Mucosa of descending colon (tissue), 3 donors: Measurements from ENCODE around the gene C4orf17. TPM values are rescaled to one million over a fixed set of nuclear protein-coding genes. Genes with fewer than 3 reads are reported as not detected.

ENCODE experiments used
- ATAC-seq: fragments of 200-7000 bp; cut with Tn5 transposase; one replicate; pipeline ENCODE4 v1.9.1; 2020; ENCODE audit warnings: mild to moderate bottlenecking, moderate library complexity
- DNase-seq, 3 donors: peaks; one replicate each; pipeline ENCODE4 v3.0.0-alpha.2; 2020
- H3K36me3 ChIP-seq: fragments of 200-600 bp; one replicate; pipeline ENCODE4 v1.8.0; 2021; ENCODE audit warnings: low read depth, mild to moderate bottlenecking
- H3K4me1 ChIP-seq: fragments of 200-600 bp; one replicate; pipeline ENCODE4 v1.8.0; 2021; ENCODE audit warnings: low read depth, mild to moderate bottlenecking
- H3K4me3 ChIP-seq: fragments of 200-600 bp; one replicate; pipeline ENCODE4 v1.8.0; 2021; ENCODE audit warnings: mild to moderate bottlenecking
- H3K9me3 ChIP-seq: fragments of 200-600 bp; one replicate; pipeline ENCODE4 v1.8.0; 2021; ENCODE audit warnings: mild to moderate bottlenecking
- CTCF ChIP-seq: fragments of 200-600 bp; IDR thresholded peaks from one replicate; pipeline ENCODE4 v1.8.0; 2022; ENCODE audit warnings: antibody characterized with exemption, mild to moderate bottlenecking
- intact Hi-C, 2 donors: fragments of 100-400 bp; cut with DNase I in 1 of 2; cut with micrococcal nuclease in 1 of 2; formaldehyde crosslinking; loops; one replicate each; pipeline versions ENCODE4 v1.11.0 to v1.11.1; 2022; cut with DNase I, micrococcal nuclease
- long read RNA-seq, 2 donors: library from polyadenylated mRNA; unstranded; transcript quantifications; one replicate each; pipeline ENCODE4 v2.0.0, GENCODE V29; 2019 to 2021
- total RNA-seq, 3 donors: library from RNA; stranded (reverse); fragmentation: NEBNext Ultra II Directional in 2 of 3; extraction: Animal tissue kit (Norgen Biotek cat#: 25700) in 2 of 3; gene quantifications; one replicate each; pipeline versions ENCODE4 v1.2.1 to v1.2.4, GENCODE V29; 2021 to 2023
- donor health status: DM: no; HTN: no; CAD: no; lungs with moderate emphysema.
- donor health status: DM: no; HTN: no; CAD: no.
- donor health status: DM: no; HTN: yes; CAD: no.

Gene C4orf17
- not detected for total RNA-seq
- long read RNA-seq, donor 1: 0 reads
- long read RNA-seq, donor 2: 0 reads

- H3K9me3 ChIP-seq: no peaks in the 10 kb centered on the region
- intact Hi-C loops: no loop called here
- no peak for DNase-seq
- no peak for TF ChIP-seq CTCF
- no peaks in the 10 kb centered on the region for H3K4me1 ChIP-seq
- ATAC-seq: no peak
- H3K36me3 ChIP-seq: no peaks in the 10 kb centered on the region
- H3K4me3 ChIP-seq: no peak within 1 kb of the TSS
These were observed at the start of gene C4orf17 for GRCh38 chr4:99510721-99511120. TSS of gene C4orf17 (plus strand) at chr4:99511021. CDS start at chr4:99513082, 2,061 bp downstream.

- no peaks in the 10 kb centered on the region for H3K36me3 ChIP-seq
- ATAC-seq (no peak), DNase-seq (no peak)
- H3K4me1 ChIP-seq: no peaks in the 10 kb centered on the region
- no peak for TF ChIP-seq CTCF
- H3K4me3 ChIP-seq: no peak overlapping the region
- intact Hi-C loops: no loop called here
- no peaks in the 10 kb centered on the region for H3K9me3 ChIP-seq
These were observed 49.0 kb upstream of the C4orf17 start for GRCh38 chr4:99461623-99462401.

- no peaks in the 10 kb centered on the region for H3K4me1 ChIP-seq
- no peaks in the 10 kb centered on the region for H3K36me3 ChIP-seq
- ATAC-seq (peak; percentile 94), DNase-seq (peak in 2 of 3 donors; percentile 47 to 71)
- no peaks in the 10 kb centered on the region for H3K9me3 ChIP-seq
- intact Hi-C loops: no loop called here
- peak; percentile 64 for TF ChIP-seq CTCF
- no peak overlapping the region for H3K4me3 ChIP-seq
These were observed 47.9 kb upstream of the C4orf17 start for GRCh38 chr4:99462875-99463464.

- intact Hi-C loops: no loop called here
These were observed 47.3 kb upstream of the C4orf17 start for GRCh38 chr4:99463566-99463965.

GRCh38 chr4:99467887-99468286 is 42.9 kb upstream of the C4orf17 start:
- H3K4me1 ChIP-seq: no peaks in the 10 kb centered on the region
- no peak for DNase-seq
- no peak for TF ChIP-seq CTCF
- no peaks in the 10 kb centered on the region for H3K9me3 ChIP-seq
- H3K36me3 ChIP-seq: no peaks in the 10 kb centered on the region
- H3K4me3 ChIP-seq: no peak overlapping the region
- no peak for ATAC-seq
- intact Hi-C loops: no loop called here

More at GRCh38 chr4:99463566-99463965, 47.3 kb upstream of the C4orf17 start:
- Histone ChIP-seq H3K4me1 (no peaks in the 10 kb centered on the region), H3K9me3 (no peaks in the 10 kb centered on the region), H3K4me3 (no peak overlapping the region), H3K36me3 (no peaks in the 10 kb centered on the region)
- DNase-seq (no peak), ATAC-seq (no peak)
- no peak for TF ChIP-seq CTCF
